Upper lobe of right lung (tissue), 1 donor: ENCODE data around the gene SMG7. TPM values are rescaled to one million over a fixed set of nuclear protein-coding genes. Genes with fewer than 3 reads are reported as not detected.

Experiments
- ATAC-seq: fragments of 200-7000 bp; cut with Tn5 transposase; one replicate; pipeline ENCODE4 v1.9.1; 2020; ENCODE audit warnings: mild to moderate bottlenecking, moderate library complexity
- DNase-seq: peaks from one replicate; pipeline ENCODE4 v3.0.0-alpha.2; 2020
- H3K27ac ChIP-seq: fragments of 200-600 bp; one replicate; pipeline ENCODE4 v1.8.0; 2022
- H3K27me3 ChIP-seq: fragments of 200-600 bp; one replicate; pipeline ENCODE4 v1.8.0; 2022; ENCODE audit warnings: mild to moderate bottlenecking
- H3K36me3 ChIP-seq: fragments of 200-600 bp; one replicate; pipeline ENCODE4 v1.8.0; 2022
- H3K4me1 ChIP-seq: fragments of 200-600 bp; one replicate; pipeline ENCODE4 v1.8.0; 2022
- H3K4me3 ChIP-seq: fragments of 200-600 bp; one replicate; pipeline ENCODE4 v1.8.0; 2022; ENCODE audit warnings: mild to moderate bottlenecking
- H3K9me3 ChIP-seq: fragments of 200-600 bp; one replicate; pipeline ENCODE4 v1.8.0; 2022
- CTCF ChIP-seq: fragments of 200-600 bp; IDR thresholded peaks from one replicate; pipeline ENCODE4 v1.8.0; 2022; ENCODE audit warnings: antibody characterized with exemption
- intact Hi-C: fragments of 100-400 bp; cut with DNase I; formaldehyde crosslinking; loops from one replicate; pipeline ENCODE4 v1.11.0; 2022
- total RNA-seq: library from RNA; stranded (reverse); fragmentation: NEBNext Ultra II Directional; extraction: Animal tissue kit (Norgen Biotek cat#: 25700); gene quantifications from one replicate; pipeline ENCODE4 v1.2.1, GENCODE V29; 2021
- donor health status: DM: no; HTN: yes; CAD: no; lungs with severe emphysema.

The SMG7 gene
- total RNA-seq, 1 donor from 2014 or later: 65.9 TPM

GRCh38 chr1:183528577-183528976 lies 56.3 kb downstream of the SMG7 start:
- ATAC-seq (no peak), DNase-seq (no peak)
- TF ChIP-seq CTCF: no peak
- peaks cover 80% of the 10 kb centered on the region for H3K36me3 ChIP-seq
- no peaks in the 10 kb centered on the region for H3K4me1 ChIP-seq
- intact Hi-C loops: no loop called here
- no peak overlapping the region for H3K27ac ChIP-seq
- no peaks in the 10 kb centered on the region for H3K9me3 ChIP-seq
- H3K27me3 ChIP-seq: no peaks in the 10 kb centered on the region
- no peak overlapping the region for H3K4me3 ChIP-seq

GRCh38 chr1:183533617-183534174 lies 61.4 kb downstream of the SMG7 start:
- no peak overlapping the region for H3K27ac ChIP-seq
- no peak for ATAC-seq
- intact Hi-C loops: no loop called here
- no peaks in the 10 kb centered on the region for H3K4me1 ChIP-seq
- no peaks in the 10 kb centered on the region for H3K27me3 ChIP-seq
- H3K36me3 ChIP-seq: peaks cover 100% of the 10 kb centered on the region
- H3K9me3 ChIP-seq: no peaks in the 10 kb centered on the region
- H3K4me3 ChIP-seq: no peak overlapping the region
- no peak for TF ChIP-seq CTCF
- no peak for DNase-seq

GRCh38 chr1:183537405-183537804 lies 65.1 kb downstream of the SMG7 start:
- DNase-seq (no peak), ATAC-seq (no peak)
- no peak overlapping the region for H3K27ac ChIP-seq
- intact Hi-C loops: no loop called here
- no peaks in the 10 kb centered on the region for H3K9me3 ChIP-seq
- no peak overlapping the region for H3K4me3 ChIP-seq
- TF ChIP-seq CTCF: no peak
- no peaks in the 10 kb centered on the region for H3K4me1 ChIP-seq
- H3K36me3 ChIP-seq: peaks cover 99% of the 10 kb centered on the region
- H3K27me3 ChIP-seq: no peaks in the 10 kb centered on the region

GRCh38 chr1:183543619-183544204 lies 71.4 kb downstream of the SMG7 start:
- H3K4me1 ChIP-seq: no peaks in the 10 kb centered on the region
- ATAC-seq (peak; percentile 90), DNase-seq (no peak)
- no peaks in the 10 kb centered on the region for H3K27me3 ChIP-seq
- H3K27ac ChIP-seq: no peak overlapping the region
- H3K4me3 ChIP-seq: no peak overlapping the region
- TF ChIP-seq CTCF: peak; percentile 60
- no peaks in the 10 kb centered on the region for H3K9me3 ChIP-seq
- H3K36me3 ChIP-seq: peaks cover 91% of the 10 kb centered on the region
- intact Hi-C loops: no loop called here

- peaks cover 93% of the 10 kb centered on the region for H3K36me3 ChIP-seq
- ATAC-seq (no peak), DNase-seq (no peak)
- intact Hi-C loops: no loop called here
- no peak overlapping the region for H3K4me3 ChIP-seq
- no peaks in the 10 kb centered on the region for H3K4me1 ChIP-seq
- H3K9me3 ChIP-seq: no peaks in the 10 kb centered on the region
- no peaks in the 10 kb centered on the region for H3K27me3 ChIP-seq
- TF ChIP-seq CTCF: no peak
- H3K27ac ChIP-seq: no peak overlapping the region
These were observed 72.4 kb downstream of the SMG7 start for GRCh38 chr1:183544598-183545297.
